ENCODE measurements around the gene SEMA4D.

Gene SEMA4D

GRCh38 chr9:89339807-89340206, 158.1 kb downstream of the SEMA4D start:
- ATAC-seq, result no peak

GRCh38 chr9:89330513-89330912, 167.4 kb downstream of the SEMA4D start:
- H3K27ac Mint-ChIP-seq, result no peak overlapping the region
- H3K36me3 Mint-ChIP-seq, result peaks cover 48% of the 10 kb centered on the region
- no peaks in the 10 kb centered on the region for H3K4me1 Mint-ChIP-seq
- no peak for ATAC-seq
- no peak overlapping the region for H3K4me3 Mint-ChIP-seq
- no peaks in the 10 kb centered on the region for H3K27me3 Mint-ChIP-seq
- H3K9me3 Mint-ChIP-seq, result no peaks in the 10 kb centered on the region

More at GRCh38 chr9:89339807-89340206, 158.1 kb downstream of the SEMA4D start:
- H3K36me3 Mint-ChIP-seq, result peaks cover 78% of the 10 kb centered on the region
- peaks cover 7% of the 10 kb centered on the region for H3K4me1 Mint-ChIP-seq
- H3K27ac Mint-ChIP-seq, result no peak overlapping the region
- no peaks in the 10 kb centered on the region for H3K9me3 Mint-ChIP-seq
- no peaks in the 10 kb centered on the region for H3K27me3 Mint-ChIP-seq
- no peak overlapping the region for H3K4me3 Mint-ChIP-seq

DNA sequence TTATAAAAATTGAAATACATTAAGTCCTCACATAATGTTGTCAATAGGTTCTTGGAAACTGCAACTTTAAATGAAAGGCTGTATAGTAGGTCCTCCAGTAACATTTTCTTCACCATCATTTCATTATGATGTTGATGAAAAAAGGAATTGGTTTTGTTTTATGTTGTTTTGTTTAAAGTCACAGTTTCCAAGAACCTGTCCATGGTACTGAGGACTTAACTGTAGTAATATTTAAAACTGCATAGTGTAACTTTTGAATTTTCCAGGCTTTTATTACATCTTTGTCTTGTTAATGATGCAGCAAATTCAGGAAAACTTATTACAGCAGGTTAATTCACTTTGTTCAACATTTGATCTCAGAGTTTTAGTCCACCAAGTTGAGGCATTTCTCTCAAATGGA, 168.0 kb downstream of the SEMA4D start:
- Mint-ChIP-seq H3K36me3 (peaks cover 45% of the 10 kb centered on the region), H3K27me3 (no peaks in the 10 kb centered on the region), H3K4me1 (no peaks in the 10 kb centered on the region), H3K4me3 (no peak overlapping the region), H3K9me3 (no peaks in the 10 kb centered on the region), H3K27ac (no peak overlapping the region)
- ATAC-seq, result no peak

GRCh38 chr9:89328064-89328463, 169.8 kb downstream of the SEMA4D start:
- no peaks in the 10 kb centered on the region for H3K27me3 Mint-ChIP-seq
- no peaks in the 10 kb centered on the region for H3K9me3 Mint-ChIP-seq
- H3K4me1 Mint-ChIP-seq, result peaks cover 12% of the 10 kb centered on the region
- no peak overlapping the region for H3K27ac Mint-ChIP-seq
- no peak overlapping the region for H3K4me3 Mint-ChIP-seq
- ATAC-seq, result no peak
- peaks cover 34% of the 10 kb centered on the region for H3K36me3 Mint-ChIP-seq

- Mint-ChIP-seq H3K27ac (no peak overlapping the region), H3K9me3 (no peaks in the 10 kb centered on the region), H3K36me3 (peaks cover 32% of the 10 kb centered on the region), H3K27me3 (no peaks in the 10 kb centered on the region), H3K4me3 (no peak overlapping the region), H3K4me1 (peaks cover 20% of the 10 kb centered on the region)
- ATAC-seq, result no peak
Observed at GRCh38 chr9:89325733-89326132, 172.2 kb downstream of the SEMA4D start.

GRCh38 chr9:89323390-89323789, 174.5 kb downstream of the SEMA4D start:
- Mint-ChIP-seq H3K27me3 (no peaks in the 10 kb centered on the region), H3K27ac (peak overlapping the region; percentile 21), H3K4me1 (peaks cover 33% of the 10 kb centered on the region), H3K4me3 (no peak overlapping the region), H3K9me3 (no peaks in the 10 kb centered on the region), H3K36me3 (peaks cover 13% of the 10 kb centered on the region)
- no peak for ATAC-seq

DNA sequence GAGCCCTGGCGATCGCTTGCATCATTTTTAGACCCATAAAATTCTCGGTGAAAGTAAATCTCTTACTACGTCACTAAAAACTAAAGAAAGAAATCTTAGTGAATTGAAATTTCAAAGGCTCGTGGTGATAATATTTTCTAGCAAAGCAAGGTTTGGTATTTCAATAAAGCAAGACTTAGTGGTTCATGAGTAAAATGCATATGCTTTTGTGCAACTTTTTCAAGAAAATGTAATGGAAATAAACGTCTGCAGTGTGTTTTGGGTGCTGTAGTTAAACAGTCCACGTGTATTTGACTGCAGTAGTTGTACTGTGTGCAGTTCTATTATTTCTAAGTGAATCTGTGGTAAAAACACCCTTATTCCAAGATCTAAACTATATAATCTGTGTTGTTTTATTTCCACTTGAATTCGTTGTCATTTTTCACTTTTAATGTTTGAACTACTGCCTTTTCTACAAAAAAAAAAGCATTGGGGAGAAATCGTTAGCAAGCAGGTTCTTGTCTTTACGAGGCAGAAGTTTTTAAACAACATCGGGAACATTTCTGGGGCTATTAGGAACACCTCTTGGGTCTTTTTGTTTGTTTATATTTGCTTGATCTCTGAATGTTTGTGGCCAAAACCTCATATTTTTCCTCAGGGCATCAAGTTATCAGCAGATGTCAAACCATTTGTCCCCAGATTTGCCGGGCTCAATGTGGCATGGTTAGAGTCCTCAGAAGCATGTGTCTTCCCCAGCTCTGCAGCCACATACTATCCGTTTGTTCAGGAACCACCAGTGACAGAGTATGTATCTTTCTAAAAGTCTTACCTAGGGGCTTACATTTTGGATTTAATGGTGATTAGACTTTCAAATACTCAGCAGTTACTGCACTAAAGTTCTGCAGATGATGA, 178.7 kb downstream of the SEMA4D start:
- no peaks in the 10 kb centered on the region for H3K9me3 Mint-ChIP-seq
- peaks cover 23% of the 10 kb centered on the region for H3K36me3 Mint-ChIP-seq
- peaks cover 53% of the 10 kb centered on the region for H3K4me1 Mint-ChIP-seq
- H3K27ac Mint-ChIP-seq, result peak overlapping the region; percentile 99
- no peaks in the 10 kb centered on the region for H3K27me3 Mint-ChIP-seq
- H3K4me3 Mint-ChIP-seq, result peak overlapping the region; percentile 92
- ATAC-seq, result no peak

DNA sequence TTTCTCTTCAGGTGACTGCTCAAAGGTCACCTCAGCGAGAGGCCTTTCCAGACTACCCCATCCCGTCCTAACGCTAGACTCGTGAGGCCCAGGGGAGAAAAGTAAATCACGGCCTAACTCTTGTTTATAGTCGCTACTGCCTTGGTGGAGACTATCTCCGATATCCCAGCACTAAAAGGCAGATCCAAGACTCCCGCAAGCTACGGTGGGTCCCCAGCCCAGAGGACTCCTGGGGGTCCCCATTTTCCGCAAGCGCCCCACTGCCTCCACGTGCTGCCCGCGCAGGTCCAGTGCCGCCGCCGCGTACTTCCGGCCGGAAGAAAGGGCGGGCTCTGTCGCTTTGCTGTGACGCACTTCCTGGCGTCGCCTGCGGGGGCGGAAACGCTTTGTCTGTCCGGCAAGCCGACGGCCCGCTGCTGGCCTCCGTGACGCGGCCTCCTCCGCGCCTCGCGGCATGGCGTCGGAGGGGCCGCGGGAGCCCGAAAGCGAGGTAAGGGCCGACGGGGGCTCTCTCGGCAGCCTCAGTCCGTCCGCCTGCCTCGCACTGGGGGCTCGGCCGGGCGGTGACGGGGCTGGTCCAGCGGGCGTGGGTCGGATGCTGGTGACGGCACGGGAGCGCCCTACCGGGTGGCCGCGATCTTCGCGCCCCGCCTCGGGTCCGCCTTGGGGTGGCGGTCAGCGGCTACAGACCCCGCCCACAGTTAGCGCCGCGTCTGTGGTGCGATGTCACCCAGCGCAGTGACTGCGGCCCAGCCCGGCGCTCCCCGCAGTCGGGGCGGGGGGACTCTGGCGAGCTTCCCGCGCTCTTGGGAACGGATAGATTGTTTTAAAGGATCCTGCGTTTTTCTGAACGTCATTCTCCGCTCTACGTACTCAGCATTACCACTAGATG, 179.5 kb downstream of the SEMA4D start, which contains the start of gene SECISBP2:
SECISBP2 (plus strand) TSS at position 378 of the 892 bp plus-strand sequence; CDS start at position 455, 77 bp downstream.
- H3K27me3 Mint-ChIP-seq, result no peaks in the 10 kb centered on the region
- peak; percentile 98 for ATAC-seq
- peaks cover 48% of the 10 kb centered on the region for H3K4me1 Mint-ChIP-seq
- H3K36me3 Mint-ChIP-seq, result peaks cover 21% of the 10 kb centered on the region
- peak within 1 kb of the TSS; percentile 92 for H3K4me3 Mint-ChIP-seq
- peak within 1 kb of the TSS; percentile 99 for H3K27ac Mint-ChIP-seq
- H3K9me3 Mint-ChIP-seq, result no peaks in the 10 kb centered on the region

GRCh38 chr9:89317282-89317681, 180.6 kb downstream of the SEMA4D start:
- H3K9me3 Mint-ChIP-seq, result no peaks in the 10 kb centered on the region
- H3K36me3 Mint-ChIP-seq, result peaks cover 10% of the 10 kb centered on the region
- H3K27me3 Mint-ChIP-seq, result no peaks in the 10 kb centered on the region
- H3K4me1 Mint-ChIP-seq, result peaks cover 40% of the 10 kb centered on the region
- ATAC-seq, result no peak
- H3K4me3 Mint-ChIP-seq, result peak overlapping the region; percentile 92
- peak overlapping the region; percentile 99 for H3K27ac Mint-ChIP-seq

DNA sequence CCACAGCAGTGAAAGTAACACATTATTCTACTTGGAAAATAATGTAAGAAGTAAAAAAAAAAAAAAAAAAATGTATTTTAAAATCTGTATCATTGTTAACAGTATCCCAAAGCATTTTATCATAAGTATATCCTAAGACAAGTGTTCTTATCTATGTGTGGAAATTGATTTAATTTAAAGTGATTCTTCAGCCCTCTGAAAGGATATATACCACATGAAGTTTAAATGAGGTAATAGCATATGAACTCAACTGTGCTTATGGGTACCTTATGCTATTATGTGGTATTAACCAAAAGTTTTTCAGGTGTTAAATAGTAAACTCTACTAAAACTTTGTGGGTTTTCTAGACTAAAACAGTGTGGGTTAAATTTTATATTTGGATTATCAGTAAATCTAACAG, 182.4 kb downstream of the SEMA4D start:
- Mint-ChIP-seq H3K36me3 (peaks cover 10% of the 10 kb centered on the region), H3K9me3 (no peaks in the 10 kb centered on the region), H3K4me1 (peaks cover 43% of the 10 kb centered on the region), H3K4me3 (no peak overlapping the region), H3K27me3 (no peaks in the 10 kb centered on the region), H3K27ac (no peak overlapping the region)
- ATAC-seq, result no peak

DNA sequence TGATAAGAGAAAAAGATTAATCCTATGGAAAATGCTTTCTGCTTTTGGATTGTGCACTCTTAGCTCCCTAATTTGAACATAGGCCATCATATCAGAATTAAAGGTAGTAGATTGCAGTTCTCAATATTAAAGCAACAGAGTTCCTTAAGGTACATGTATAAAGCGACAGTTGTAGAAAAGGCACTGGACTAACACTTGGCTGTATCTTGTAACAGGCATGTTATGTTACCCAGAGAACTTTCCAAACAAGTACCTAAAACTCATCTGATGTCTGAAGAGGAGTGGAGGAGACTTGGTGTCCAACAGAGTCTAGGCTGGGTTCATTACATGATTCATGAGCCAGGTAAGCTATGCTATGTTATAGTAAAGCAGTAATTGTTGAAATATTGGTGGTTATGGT, 183.0 kb downstream of the SEMA4D start:
- no peaks in the 10 kb centered on the region for H3K27me3 Mint-ChIP-seq
- no peaks in the 10 kb centered on the region for H3K9me3 Mint-ChIP-seq
- ATAC-seq, result no peak
- H3K27ac Mint-ChIP-seq, result peak overlapping the region; percentile 19
- H3K4me1 Mint-ChIP-seq, result peaks cover 40% of the 10 kb centered on the region
- H3K36me3 Mint-ChIP-seq, result peaks cover 10% of the 10 kb centered on the region
- no peak overlapping the region for H3K4me3 Mint-ChIP-seq

- Mint-ChIP-seq H3K36me3 (peaks cover 10% of the 10 kb centered on the region), H3K4me1 (peaks cover 30% of the 10 kb centered on the region), H3K27me3 (no peaks in the 10 kb centered on the region), H3K9me3 (no peaks in the 10 kb centered on the region), H3K4me3 (no peak overlapping the region), H3K27ac (peak overlapping the region; percentile 19)
- ATAC-seq, result no peak
Observed at GRCh38 chr9:89313842-89314241, 184.1 kb downstream of the SEMA4D start.

GRCh38 chr9:89312222-89312571, 185.7 kb downstream of the SEMA4D start:
- H3K27me3 Mint-ChIP-seq, result no peaks in the 10 kb centered on the region
- no peaks in the 10 kb centered on the region for H3K9me3 Mint-ChIP-seq
- peak overlapping the region; percentile 94 for H3K4me3 Mint-ChIP-seq
- ATAC-seq, result no peak
- H3K27ac Mint-ChIP-seq, result peak overlapping the region; percentile 99
- H3K36me3 Mint-ChIP-seq, result peaks cover 6% of the 10 kb centered on the region
- peaks cover 19% of the 10 kb centered on the region for H3K4me1 Mint-ChIP-seq

GRCh38 chr9:89311346-89312221, 186.3 kb downstream of the SEMA4D start:
- Mint-ChIP-seq H3K36me3 (peaks cover 9% of the 10 kb centered on the region), H3K4me1 (peaks cover 19% of the 10 kb centered on the region), H3K27ac (peak overlapping the region; percentile 99), H3K4me3 (peak overlapping the region; percentile 94), H3K27me3 (no peaks in the 10 kb centered on the region), H3K9me3 (no peaks in the 10 kb centered on the region)
- peak; percentile 51 for ATAC-seq
